NT2/D1 (cell line): ENCODE results near the gene CIITA.

Experiments
- SUZ12 ChIP-seq: IDR thresholded peaks from 2 replicates; pipeline ENCODE4 v1.6.1; 2011; ENCODE audit not compliant: insufficient read length, insufficient read depth; ENCODE audit errors: extremely low read depth
- YY1 ChIP-seq: IDR thresholded peaks from 2 replicates; pipeline ENCODE4 v1.6.1; 2011; ENCODE audit not compliant: insufficient read length, insufficient read depth

GRCh38 chr16:10839279-10839666 is 37.7 kb upstream of the CIITA start:
- TF ChIP-seq SUZ12, result no peak
- no peak for TF ChIP-seq YY1
